ENCODE results near the gene SND1. TPM values are rescaled to one million over a fixed set of nuclear protein-coding genes. Genes with fewer than 3 reads are reported as not detected.

Gene SND1
- total RNA-seq, 1 experiment from 2014 or later, result 218 TPM

- Histone ChIP-seq H3K14ac (ENCODE audit: insufficient read depth, low read length) (no peak overlapping the region), H3K4me1 (ENCODE audit: insufficient read depth, low read length) (peaks cover 25% of the 10 kb centered on the region), H4K5ac (ENCODE audit: insufficient read length, low read depth, low read length) (no peak overlapping the region), H2BK20ac (ENCODE audit: low read depth, low read length, poor library complexity, severe bottlenecking) (no peak overlapping the region), H2BK12ac (ENCODE audit: insufficient read length, low read depth, low read length) (no peak overlapping the region), H3K18ac (ENCODE audit: insufficient read length, low read depth, low read length) (no peak overlapping the region), H3T11ph (ENCODE audit: low read length) (no peak overlapping the region), H4K8ac (replicated peaks; ENCODE audit: insufficient read length, low read depth, low read length) (no peak overlapping the region), H3K56ac (ENCODE audit: insufficient read length, low read depth, low read length) (no peak overlapping the region), H3K79me2 (ENCODE audit: insufficient read depth, low read length) (no peaks in the 10 kb centered on the region), H3K79me1 (ENCODE audit: insufficient read depth, low read depth, low read length, poor library complexity, severe bottlenecking) (peaks cover 3% of the 10 kb centered on the region), H3K23me2 (ENCODE audit: insufficient read length, low read depth, low read length, poor library complexity, severe bottlenecking) (no peaks in the 10 kb centered on the region), H2AK5ac (ENCODE audit: insufficient read length, low read length) (no peak overlapping the region), H4K91ac (ENCODE audit: insufficient read length, low read depth, low read length) (no peak overlapping the region), H2BK120ac (ENCODE audit: low read depth, low read length, poor library complexity, severe bottlenecking) (no peak overlapping the region), H2BK5ac (ENCODE audit: insufficient read length, low read length) (no peak overlapping the region), H3K27ac (ENCODE audit: insufficient read length, low read depth, low read length) (no peak overlapping the region), H3K4ac (ENCODE audit: low read depth, low read length) (no peak overlapping the region), H4K20me1 (ENCODE audit: control insufficient read depth, insufficient read depth, insufficient read length) (no peaks in the 10 kb centered on the region), H2BK15ac (ENCODE audit: low read depth, low read length) (no peak overlapping the region), H3K9ac (ENCODE audit: extremely low read depth, insufficient read length, low read length) (no peak overlapping the region), H2AFZ (ENCODE audit: low read length) (no peak overlapping the region), H3K27me3 (ENCODE audit: insufficient read depth, low read length) (no peaks in the 10 kb centered on the region), H3K23ac (ENCODE audit: insufficient read length, low read depth, low read length) (no peak overlapping the region), H3K4me2 (ENCODE audit: insufficient read depth, insufficient read length, low read length) (no peak overlapping the region), H3K9me3 (ENCODE audit: control insufficient read depth, low read depth, low read length) (no peaks in the 10 kb centered on the region)
- no peaks in the 10 kb centered on the region; a peak in 1 of 5 replicates for H3K9me3 Mint-ChIP-seq
- H3K27ac Mint-ChIP-seq, result no peak overlapping the region
- no peak for TF ChIP-seq CTCF (conservative IDR thresholded peaks at IDR 0.05)
- peaks cover 40 to 43% of the 10 kb centered on the region in 2 experiments for H3K4me1 Mint-ChIP-seq
- H3K4me3 Mint-ChIP-seq, result no peak overlapping the region
- no CpG with 5 or more reads among the region's 2 CpGs for WGBS (ENCODE audit: extremely low coverage, insufficient read length, low lambda C conversion rate)
- peaks cover 0 to 4% (median 0%) of the 10 kb centered on the region in 3 experiments; a peak in 4 of 7 replicates for H3K36me3 Mint-ChIP-seq (ENCODE audit: insufficient read depth in 1 of 3, low read depth in 3 of 3)
- H3K27me3 Mint-ChIP-seq (ENCODE audit: low read depth), result no peaks in the 10 kb centered on the region
- no peak for DNase-seq
These were observed 253.7 kb downstream of the SND1 start for GRCh38 chr7:127905491-127906330.

All from H9 (cell line).